Gastrocnemius medialis (tissue), 4 donors: Measurements from ENCODE around the gene FGA.

Experiments used
- POLR2A ChIP-seq, 2 donors: fragments of 450-650 bp; IDR thresholded peaks; one replicate each; pipeline ENCODE4 v1.6.1; 2017; ENCODE audit warnings: antibody characterized with exemption in 2 of 2, mild to moderate bottlenecking in 2 of 2, moderate library complexity in 2 of 2
- TF ChIP-seq, protein P1 (sequence below), 5 experiments: fragments of 450-650 bp in 3 of 5; fragments of 200-600 bp in 2 of 5; sonication (generic) in 2 of 5; IDR thresholded peaks in 4 of 5; conservative IDR thresholded peaks in 1 of 5; 1 replicate in 4 of 5; 2 replicates in 1 of 5; pipeline ENCODE4 v1.5.1; 2016 to 2019; ENCODE audit warnings: antibody characterized with exemption in 5 of 5, mild to moderate bottlenecking in 3 of 5, moderate library complexity in 3 of 5

DNA sequence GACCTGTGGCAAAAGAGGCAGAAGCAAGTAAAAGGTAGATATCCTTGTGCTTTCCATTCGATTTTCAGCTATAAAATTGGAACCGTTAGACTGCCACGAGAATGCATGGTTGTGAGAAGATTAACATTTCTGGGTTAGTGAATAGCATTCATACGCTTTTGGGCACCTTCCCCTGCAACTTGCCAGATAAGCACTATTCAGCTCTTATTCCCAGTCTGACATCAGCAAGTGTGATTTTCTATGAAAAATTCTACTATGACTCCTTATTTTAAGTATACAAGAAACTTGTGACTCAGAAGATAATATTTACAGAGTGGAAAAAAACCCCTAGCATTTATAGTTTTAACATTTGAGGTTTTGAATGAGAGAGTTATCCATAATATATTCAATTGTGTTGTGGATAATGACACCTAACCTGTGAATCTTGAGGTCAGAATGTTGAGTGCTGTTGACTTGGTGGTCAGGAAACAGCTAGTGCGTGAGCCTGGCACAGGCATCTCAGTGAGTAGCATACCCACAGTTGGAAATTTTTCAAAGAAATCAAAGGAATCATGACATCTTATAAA lies 23.8 kb downstream of the FGA start:
- TF ChIP-seq POLR2A (IDR thresholded peaks at IDR 0.05): no peak
- TF ChIP-seq, protein P1, sequence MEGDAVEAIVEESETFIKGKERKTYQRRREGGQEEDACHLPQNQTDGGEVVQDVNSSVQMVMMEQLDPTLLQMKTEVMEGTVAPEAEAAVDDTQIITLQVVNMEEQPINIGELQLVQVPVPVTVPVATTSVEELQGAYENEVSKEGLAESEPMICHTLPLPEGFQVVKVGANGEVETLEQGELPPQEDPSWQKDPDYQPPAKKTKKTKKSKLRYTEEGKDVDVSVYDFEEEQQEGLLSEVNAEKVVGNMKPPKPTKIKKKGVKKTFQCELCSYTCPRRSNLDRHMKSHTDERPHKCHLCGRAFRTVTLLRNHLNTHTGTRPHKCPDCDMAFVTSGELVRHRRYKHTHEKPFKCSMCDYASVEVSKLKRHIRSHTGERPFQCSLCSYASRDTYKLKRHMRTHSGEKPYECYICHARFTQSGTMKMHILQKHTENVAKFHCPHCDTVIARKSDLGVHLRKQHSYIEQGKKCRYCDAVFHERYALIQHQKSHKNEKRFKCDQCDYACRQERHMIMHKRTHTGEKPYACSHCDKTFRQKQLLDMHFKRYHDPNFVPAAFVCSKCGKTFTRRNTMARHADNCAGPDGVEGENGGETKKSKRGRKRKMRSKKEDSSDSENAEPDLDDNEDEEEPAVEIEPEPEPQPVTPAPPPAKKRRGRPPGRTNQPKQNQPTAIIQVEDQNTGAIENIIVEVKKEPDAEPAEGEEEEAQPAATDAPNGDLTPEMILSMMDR (IDR thresholded peaks at IDR 0.05 in 4 of 5, conservative IDR thresholded peaks at IDR 0.05 in 1 of 5): no peak
